Hypothalamus (tissue), 51 donors: Measurements from ENCODE around the gene BABAM2.

Experiments
- DNase-seq, 51 donors: peaks; one replicate each; lab custom pipeline; 2025; lab: John Stamatoyannopoulos, UW

The BABAM2 gene

GRCh38 chr2:28054916-28055315 lies 164.4 kb downstream of the BABAM2 start:
- no peak for DNase-seq

- no peak for DNase-seq
These were observed 164.9 kb downstream of the BABAM2 start for GRCh38 chr2:28055325-28055970.

GRCh38 chr2:28058791-28059190 lies 168.3 kb downstream of the BABAM2 start:
- no peak for DNase-seq

- no peak for DNase-seq
These were observed 172.3 kb downstream of the BABAM2 start for GRCh38 chr2:28062867-28063266.

GRCh38 chr2:28063492-28063962 lies 173.0 kb downstream of the BABAM2 start:
- DNase-seq, result no peak

GRCh38 chr2:28067602-28068001 lies 177.1 kb downstream of the BABAM2 start:
- DNase-seq, result no peak

- no peak for DNase-seq
These were observed 177.6 kb downstream of the BABAM2 start for GRCh38 chr2:28068088-28068487.

- DNase-seq, result no peak
These were observed 178.0 kb downstream of the BABAM2 start for GRCh38 chr2:28068527-28068926.

GRCh38 chr2:28071221-28071620 lies 180.7 kb downstream of the BABAM2 start:
- DNase-seq, result no peak

- DNase-seq, result no peak
These were observed 183.6 kb downstream of the BABAM2 start for GRCh38 chr2:28074137-28074536.

- no peak for DNase-seq
These were observed 190.4 kb downstream of the BABAM2 start for GRCh38 chr2:28080911-28081310.

- DNase-seq, result no peak
These were observed 191.6 kb downstream of the BABAM2 start for GRCh38 chr2:28082131-28082530.

GRCh38 chr2:28083476-28083875 lies 192.9 kb downstream of the BABAM2 start:
- no peak for DNase-seq

GRCh38 chr2:28084564-28084963 lies 194.0 kb downstream of the BABAM2 start:
- no peak for DNase-seq

- DNase-seq, result no peak
These were observed 194.7 kb downstream of the BABAM2 start for GRCh38 chr2:28085201-28085600.

- DNase-seq, result no peak
These were observed 196.1 kb downstream of the BABAM2 start for GRCh38 chr2:28086611-28087010.

- DNase-seq, result no peak
These were observed 198.4 kb downstream of the BABAM2 start for GRCh38 chr2:28088970-28089369.

- DNase-seq, result no peak
These were observed 199.0 kb downstream of the BABAM2 start for GRCh38 chr2:28089486-28089885.

GRCh38 chr2:28093308-28093707 lies 202.8 kb downstream of the BABAM2 start:
- no peak for DNase-seq

- no peak for DNase-seq
These were observed 203.2 kb downstream of the BABAM2 start for GRCh38 chr2:28093768-28094167.

GRCh38 chr2:28094739-28095138 lies 204.2 kb downstream of the BABAM2 start:
- DNase-seq, result no peak

GRCh38 chr2:28095622-28096021 lies 205.1 kb downstream of the BABAM2 start:
- DNase-seq, result no peak

GRCh38 chr2:28096421-28096820 lies 205.9 kb downstream of the BABAM2 start:
- DNase-seq, result no peak
